ENCODE measurements around the gene TOE1.

DNA sequence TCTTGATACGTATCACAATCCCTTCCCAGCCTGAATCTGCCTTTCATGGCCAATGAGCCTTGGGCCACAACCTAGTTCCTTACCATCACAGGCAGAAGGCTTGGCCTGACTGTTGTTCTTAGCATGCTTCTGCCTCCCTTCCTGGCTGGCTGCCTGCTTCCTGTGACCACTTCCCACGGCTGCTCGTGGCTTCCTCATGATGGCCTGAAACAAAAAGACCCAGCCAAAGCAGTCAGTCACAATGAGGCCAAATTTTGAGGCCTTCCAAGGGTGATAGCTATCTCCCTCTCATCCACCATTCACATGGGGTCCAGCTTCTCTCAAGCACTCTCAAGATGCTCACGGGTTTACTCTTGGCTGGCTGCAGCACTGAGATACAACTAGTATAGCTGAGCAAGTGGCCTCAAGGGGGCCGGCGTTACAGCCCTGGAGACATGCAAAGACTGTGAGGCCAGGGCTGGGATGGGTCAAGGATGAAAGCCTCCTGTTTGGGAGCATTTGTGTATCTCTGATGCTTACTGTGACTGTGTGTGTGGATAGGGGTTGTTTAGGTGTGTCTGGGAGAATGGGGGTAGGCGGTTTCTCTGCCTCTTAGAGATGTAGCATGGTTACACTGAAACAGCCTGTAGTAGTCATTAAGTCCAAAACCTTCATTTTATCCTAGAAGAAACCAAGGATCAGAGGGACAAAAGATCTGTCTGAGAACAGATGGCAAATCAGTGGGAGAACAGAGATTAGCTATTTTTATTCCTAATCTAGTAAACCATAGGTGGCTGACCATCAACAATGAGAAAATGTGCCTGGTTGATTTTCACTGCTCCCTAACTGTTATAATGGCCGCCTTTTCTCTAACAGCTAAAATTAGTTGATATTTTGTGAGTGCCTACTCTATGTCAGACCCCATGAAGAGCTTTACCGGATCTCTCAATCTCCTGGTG lies 5.4 kb upstream of the TOE1 start:
- no peak for TF ChIP-seq CTCF (IDR thresholded peaks at IDR 0.05)
- no peak for TF ChIP-seq POLR2A (IDR thresholded peaks at IDR 0.05)

Data from body of pancreas (tissue), 4 donors.